ENCODE measurements around the gene CRABP1.
"Not testable (repeated sequence)": the region's sequence is repeated elsewhere in the genome, so short reads cannot be mapped to it uniquely, and the experiment has no call there.

Gene CRABP1

DNA sequence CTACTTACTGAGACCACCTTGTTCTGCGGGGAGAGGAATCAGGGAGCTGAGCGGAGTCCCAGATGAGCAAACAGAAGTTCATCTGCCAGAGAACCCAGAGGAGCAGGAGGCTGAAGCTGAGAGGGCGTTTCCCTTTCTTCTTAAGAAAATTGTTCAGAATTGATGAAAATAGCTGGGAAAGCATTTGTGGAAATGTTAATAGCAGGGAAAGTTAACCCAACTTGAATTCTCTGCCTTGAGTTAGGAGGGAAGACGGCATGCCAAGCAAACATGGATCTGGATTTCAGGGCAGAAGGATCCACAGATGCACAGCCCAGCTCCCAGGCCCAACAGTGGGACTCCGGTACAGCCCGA is 23.2 kb downstream of the CRABP1 start:
- DNase-seq: no peak
- in situ Hi-C loops (cut with HindIII; ENCODE audit: low pct_ligation_motif_present, low pct_unique_long_range_greater_than_20kb, low sequenced_read_pairs): no loop called here

DNA sequence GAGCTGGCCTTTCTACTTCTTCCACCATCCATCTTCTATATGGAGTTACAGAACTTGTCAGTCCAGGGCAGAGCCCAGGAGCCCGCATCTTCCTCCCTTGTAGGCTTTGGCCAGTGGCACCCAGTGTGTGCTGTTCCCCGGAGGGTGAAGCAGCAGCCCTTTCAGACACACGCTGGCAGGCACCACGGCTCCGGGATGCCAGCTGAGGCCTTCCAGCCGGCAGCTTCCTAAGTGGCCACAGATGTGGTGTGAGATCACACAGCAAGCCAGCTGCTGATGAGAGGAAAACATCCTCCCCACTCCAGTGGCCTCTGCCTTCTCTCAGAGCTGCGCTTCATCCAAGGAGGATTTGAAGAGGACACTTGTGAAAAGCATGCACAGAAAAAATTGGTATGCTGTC is 24.1 kb downstream of the CRABP1 start:
- no peak for DNase-seq
- in situ Hi-C loops (cut with HindIII; ENCODE audit: low pct_ligation_motif_present, low pct_unique_long_range_greater_than_20kb, low sequenced_read_pairs): no loop called here

DNA sequence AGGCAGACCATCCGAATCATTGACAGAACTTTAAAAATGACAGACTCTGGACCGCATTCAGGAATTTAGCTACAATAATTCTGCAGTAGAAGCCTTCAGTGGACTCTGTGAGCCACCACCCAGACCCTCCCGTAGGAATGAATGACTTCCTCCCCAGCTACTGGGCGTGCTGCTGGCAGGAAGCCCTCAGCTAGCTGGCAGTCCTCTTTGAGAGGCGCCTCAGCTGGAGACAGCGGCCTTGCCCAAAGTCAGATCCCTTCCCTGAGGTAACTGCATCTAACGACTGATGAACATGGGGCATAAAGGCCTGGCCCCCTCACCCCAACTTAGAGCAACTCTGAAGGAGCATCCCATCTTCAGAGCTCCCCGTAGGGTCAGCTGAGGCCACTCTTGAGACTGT is 25.8 kb downstream of the CRABP1 start:
- in situ Hi-C loops (cut with HindIII; ENCODE audit: low pct_ligation_motif_present, low pct_unique_long_range_greater_than_20kb, low sequenced_read_pairs): no loop called here
- no peak for DNase-seq

DNA sequence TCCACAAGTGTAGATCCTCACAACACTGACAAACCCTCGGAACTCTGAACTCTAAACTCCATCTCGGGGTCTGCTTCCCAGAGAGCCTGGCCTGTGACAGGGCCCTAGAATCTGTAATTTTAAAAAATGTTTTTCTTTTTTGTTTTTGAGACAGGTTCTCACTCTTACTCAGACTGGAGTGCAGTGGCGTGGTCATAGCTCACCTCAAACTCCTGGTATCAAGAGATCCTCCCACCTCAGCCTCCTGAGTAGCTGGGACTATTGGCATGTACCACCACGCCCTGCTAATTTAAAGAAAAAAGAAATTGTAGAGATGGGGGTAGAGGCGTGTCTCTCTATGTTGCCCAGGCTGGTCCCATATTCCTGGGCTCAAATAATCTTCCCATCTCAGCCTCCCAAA is 26.2 kb downstream of the CRABP1 start:
- no peak for DNase-seq
- in situ Hi-C loops (cut with HindIII; ENCODE audit: low pct_ligation_motif_present, low pct_unique_long_range_greater_than_20kb, low sequenced_read_pairs): no loop called here

DNA sequence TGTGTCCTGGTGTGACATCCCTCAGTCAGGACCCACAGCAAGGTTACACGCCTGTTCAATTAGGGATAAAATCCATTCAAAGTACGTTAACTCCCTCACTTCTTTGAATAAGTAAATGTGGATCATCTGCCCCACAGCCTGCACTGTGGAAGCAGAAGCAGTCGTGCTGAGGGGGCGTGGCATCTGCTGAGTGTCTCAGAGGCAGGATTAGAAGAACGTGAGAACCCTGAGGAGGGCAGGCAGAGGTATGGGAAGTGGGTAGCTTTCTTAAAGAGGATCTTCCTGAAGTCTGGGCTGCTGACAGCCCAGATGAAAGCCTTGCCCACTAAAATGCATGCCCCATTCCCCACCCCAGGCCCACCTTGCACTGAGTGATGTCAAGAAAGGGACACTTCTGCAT is 28.5 kb downstream of the CRABP1 start:
- in situ Hi-C loops (cut with HindIII; ENCODE audit: low pct_ligation_motif_present, low pct_unique_long_range_greater_than_20kb, low sequenced_read_pairs): no loop called here
- DNase-seq: no peak

DNA sequence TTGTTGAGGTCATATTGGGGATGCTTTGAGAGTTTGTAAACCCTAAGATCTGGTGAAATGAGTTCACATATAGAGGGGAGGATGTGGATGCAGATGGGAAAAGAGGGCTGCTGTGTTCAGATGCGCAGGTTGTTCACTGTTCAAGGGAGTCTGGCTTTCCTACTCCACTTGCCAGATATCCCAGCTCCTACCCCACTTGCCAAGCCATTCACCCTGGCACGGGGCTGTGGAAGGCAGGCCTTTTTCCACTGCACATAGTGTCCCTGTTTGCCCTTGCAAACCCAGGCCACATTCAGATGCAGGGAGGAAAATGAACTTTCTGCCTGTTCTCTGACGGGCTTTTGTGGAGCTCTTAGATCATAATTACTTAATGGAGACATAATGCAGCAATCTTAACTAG is 29.0 kb downstream of the CRABP1 start:
- no peak for DNase-seq
- in situ Hi-C loops (cut with HindIII; ENCODE audit: low pct_ligation_motif_present, low pct_unique_long_range_greater_than_20kb, low sequenced_read_pairs): no loop called here

DNA sequence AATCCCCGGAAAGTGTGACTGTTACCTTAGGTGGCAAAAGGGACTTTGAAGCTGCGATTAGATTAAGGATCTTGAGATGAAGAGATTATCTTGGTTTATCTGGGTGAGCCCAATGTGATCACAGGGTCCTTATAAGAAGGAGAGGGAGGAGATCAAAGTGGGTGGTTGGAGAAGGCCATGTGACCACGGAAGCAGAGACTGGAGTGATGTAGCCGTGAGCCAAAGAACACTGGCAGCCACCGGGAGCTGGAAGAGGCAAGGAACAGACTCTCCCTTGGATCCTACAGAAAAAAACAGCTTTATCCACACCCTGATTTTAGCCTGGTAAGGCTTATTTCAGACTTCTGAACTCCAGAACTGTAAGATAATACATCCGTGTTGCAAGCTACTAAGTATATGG is 29.9 kb downstream of the CRABP1 start:
- no peak for DNase-seq
- in situ Hi-C loops (cut with HindIII; ENCODE audit: low pct_ligation_motif_present, low pct_unique_long_range_greater_than_20kb, low sequenced_read_pairs): no loop called here

DNA sequence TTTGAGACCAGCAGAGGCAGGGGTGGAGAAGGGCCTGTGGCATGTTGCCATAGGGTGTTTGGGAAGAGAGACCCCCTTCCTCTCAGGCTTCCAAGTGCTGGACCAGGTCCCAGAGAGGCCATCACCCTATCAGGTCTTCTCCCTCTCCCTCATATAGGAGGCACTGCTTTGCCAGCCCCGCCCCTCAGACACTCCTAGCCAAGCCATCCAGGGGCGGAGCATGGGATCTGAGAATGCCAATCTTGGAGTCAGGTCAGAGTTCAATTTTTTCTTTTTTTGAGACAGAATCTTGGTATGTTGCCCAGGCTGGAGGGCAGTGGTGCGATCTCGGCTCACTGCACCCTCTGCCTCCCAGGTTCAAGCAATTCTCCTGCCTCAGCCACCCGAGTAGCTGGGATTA is 32.7 kb downstream of the CRABP1 start:
- DNase-seq: no peak
- in situ Hi-C loops (cut with HindIII; ENCODE audit: low pct_ligation_motif_present, low pct_unique_long_range_greater_than_20kb, low sequenced_read_pairs): no loop called here

DNA sequence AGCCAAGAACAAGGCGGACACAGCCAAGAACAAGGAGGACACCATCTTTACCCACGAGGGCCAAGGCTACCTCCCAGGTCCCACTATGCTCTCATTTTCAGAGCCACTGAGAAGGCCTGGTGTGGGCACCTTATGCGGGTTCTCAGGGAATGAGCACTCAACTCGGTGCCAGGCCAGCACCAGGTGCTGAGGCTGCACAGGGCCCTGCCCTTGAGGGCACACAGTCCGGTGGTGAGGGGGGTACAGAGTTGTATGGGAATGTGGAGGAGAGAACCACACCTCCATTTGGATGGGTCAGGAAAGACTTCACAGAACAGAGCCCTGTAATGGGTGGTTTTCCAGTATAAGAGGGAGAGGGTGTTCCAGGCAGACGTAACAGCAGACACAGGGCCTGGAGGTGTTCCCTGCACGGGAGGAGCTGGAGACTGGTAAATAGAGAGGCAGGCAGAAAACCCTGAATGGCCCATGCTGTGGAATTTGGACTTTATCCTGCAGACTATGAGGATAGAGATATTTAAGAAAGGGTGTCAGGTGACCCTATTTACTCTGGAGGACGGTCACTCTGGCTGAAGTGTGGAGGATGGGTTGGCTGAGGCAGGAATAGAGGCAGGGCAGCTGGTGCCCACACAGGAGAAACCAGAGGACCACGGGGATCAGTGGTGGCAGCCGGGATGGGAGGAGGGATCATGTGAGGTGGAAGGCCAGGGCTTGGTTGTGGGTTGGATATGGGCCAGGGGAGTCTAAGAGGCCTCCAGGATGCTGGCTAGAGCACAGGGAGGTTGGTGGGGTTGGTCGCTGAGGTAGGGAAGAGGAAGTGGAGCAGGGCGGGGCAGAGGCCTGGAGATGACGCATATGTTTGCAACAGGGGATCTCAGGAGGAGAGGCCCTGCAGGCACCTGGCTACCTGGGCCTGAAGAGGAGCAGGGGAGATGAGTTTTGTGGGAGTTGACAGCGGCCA is 34.6 kb downstream of the CRABP1 start:
- in situ Hi-C loops (cut with HindIII; ENCODE audit: low pct_ligation_motif_present, low pct_unique_long_range_greater_than_20kb, low sequenced_read_pairs): no loop called here
- no peak for DNase-seq

DNA sequence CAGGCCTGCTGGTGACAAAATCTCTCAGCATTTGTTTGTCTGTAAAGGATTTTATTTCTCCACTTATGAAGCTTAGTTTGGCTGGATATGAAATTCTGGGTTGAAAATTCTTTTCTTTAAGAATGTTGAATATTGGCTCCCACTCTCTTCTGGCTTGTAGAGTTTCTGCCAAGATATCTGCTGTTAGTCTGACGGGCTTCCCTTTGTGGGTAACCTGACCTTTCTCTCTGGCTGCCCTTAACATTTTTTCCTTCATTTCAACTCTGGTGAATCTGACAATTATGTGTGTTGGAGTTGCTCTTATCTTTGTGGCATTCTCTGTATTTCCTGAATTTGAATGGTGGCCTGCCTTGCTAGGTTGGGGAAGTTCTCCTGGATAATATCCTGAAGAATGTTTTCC is 40.0 kb downstream of the CRABP1 start:
- DNase-seq; in situ Hi-C loops (cut with HindIII; ENCODE audit: low pct_ligation_motif_present, low pct_unique_long_range_greater_than_20kb, low sequenced_read_pairs): not testable (repeated sequence)

DNA sequence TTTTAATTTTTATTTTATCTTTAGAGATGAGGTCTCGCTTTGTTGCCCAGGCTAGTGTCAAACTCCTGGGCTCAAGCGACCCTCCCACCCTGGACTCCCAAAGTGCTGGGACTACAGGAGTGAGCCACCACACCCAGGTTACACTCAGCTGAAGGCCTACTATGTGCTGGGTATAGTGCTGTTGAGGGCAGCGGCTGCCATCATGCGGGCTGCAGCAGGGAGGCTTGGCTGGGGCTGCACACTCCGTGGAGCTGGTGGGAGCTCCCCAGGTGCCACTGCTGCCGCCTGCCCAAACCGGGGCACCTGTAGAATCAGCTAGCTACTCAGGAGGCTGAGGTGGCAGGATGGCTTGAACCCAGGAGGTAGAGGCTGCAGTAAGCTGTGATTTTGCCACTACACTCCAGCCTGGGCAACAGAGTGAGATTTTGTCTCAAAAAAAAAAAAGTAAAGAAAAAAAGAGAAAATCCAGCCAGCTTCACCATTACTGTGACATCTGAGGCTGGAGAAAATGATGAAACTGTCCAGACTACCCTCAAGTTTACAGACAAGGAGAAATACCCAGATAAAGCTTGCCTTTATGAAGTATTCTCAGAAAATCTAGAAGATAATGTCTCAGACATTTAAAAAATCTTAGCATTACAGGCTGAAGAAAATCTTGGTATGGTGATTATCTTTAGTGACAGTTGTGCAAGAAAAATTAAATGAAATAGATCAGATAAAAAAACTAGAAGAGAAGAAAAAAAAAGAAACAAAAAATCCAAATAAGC is 42.1 kb downstream of the CRABP1 start:
- in situ Hi-C loops (cut with HindIII; ENCODE audit: low pct_ligation_motif_present, low pct_unique_long_range_greater_than_20kb, low sequenced_read_pairs): no loop called here

DNA sequence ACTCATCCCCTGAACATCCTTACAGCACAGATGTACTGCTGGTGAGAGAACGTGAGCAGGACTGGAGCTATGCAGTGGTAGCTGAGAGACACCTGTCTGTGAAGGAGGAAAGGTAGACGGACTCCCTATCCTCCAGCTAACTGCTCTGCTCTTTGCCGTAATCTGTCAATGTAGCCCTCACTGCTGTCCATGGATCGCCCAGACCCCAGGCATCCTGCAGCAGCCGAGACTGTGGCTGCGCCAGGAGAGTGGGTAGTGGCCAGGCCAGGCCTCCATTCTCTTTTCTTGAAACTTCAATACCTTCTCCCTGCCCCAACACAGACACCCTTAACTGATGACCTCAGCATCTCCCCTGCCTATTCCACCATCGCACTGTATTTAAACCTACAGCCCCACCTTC is 44.5 kb downstream of the CRABP1 start:
- in situ Hi-C loops (cut with HindIII; ENCODE audit: low pct_ligation_motif_present, low pct_unique_long_range_greater_than_20kb, low sequenced_read_pairs): no loop called here
- DNase-seq: no peak

More for the DNA sequence above, 42.1 kb downstream of the CRABP1 start:
- no peak for DNase-seq

DNA sequence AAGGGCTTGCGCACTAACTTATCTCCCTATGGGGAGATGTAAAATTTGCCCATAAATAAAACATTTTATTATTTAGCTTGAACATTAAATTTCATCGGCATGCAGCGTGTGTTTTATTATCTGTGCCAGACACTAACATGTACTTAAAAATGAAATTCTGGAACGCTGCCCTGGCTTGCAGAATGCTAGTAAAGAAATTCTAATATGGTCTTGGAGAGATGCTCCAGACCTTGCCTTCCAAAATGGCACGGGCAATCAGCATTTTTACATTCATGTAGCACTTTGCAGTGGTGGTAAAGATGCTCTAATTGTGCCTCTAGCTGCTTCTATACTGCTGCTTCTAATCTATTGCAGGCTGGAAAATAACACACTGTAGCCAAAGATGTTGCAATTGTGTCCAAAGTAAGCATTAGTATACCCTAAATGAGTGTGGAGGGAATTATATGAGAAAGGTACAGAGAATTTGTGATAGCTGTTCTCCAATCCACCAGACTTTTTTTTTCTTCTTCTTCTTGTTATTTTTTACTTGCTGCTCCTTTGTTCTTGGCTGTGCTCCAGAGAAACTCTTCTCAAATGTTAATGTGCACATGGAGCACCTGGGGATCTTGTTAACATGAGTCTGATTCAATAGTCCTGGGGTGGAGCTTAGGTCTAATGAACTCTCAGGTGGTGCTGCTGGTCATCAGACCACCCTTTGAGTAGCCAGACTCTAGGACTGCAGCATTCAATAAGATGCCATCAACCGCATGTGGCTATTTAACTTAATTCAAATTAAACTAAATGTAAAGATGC is 47.3 kb downstream of the CRABP1 start:
- in situ Hi-C loops (cut with HindIII; ENCODE audit: low pct_ligation_motif_present, low pct_unique_long_range_greater_than_20kb, low sequenced_read_pairs): no loop called here
- DNase-seq: no peak

DNA sequence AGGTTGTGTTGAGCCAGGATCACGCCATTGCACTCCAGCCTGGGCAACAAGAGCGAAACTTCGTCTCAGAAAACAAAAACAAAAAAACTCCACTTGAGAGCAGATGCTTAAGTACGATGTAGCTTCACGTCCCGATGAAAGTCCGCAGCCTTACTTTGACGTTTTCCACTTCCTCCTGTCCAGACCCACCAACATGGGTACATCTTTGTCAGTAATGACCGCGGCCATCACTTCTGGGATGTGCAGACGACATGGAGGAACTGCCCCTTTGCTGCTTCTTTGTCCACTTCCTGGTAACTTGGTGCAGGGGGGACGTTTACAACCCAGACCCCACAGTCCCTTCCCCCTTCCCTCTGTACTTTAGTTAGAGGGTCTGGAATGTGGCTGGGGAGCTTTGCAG is 48.7 kb downstream of the CRABP1 start:
- in situ Hi-C loops (cut with HindIII; ENCODE audit: low pct_ligation_motif_present, low pct_unique_long_range_greater_than_20kb, low sequenced_read_pairs): no loop called here
- DNase-seq: no peak

DNA sequence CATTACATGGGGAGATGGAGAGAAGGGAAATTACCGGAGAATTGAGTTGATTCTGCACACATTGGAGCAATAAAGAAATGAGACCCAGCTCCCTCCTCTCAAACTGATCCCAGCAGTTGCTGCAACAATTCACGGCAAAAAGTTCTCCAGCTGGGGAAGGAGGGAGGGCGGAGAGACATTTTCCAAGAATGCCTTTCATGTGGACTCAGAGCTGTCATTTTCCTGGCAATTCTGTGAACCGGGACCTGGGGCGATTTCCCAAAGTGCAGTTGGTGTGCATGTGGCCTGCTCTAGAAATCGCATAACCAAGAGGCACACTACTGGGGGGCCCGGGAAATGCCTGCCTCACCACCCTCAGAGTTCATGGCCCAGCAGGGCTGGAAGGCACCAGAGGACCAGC is 49.2 kb downstream of the CRABP1 start:
- DNase-seq: no peak
- in situ Hi-C loops (cut with HindIII; ENCODE audit: low pct_ligation_motif_present, low pct_unique_long_range_greater_than_20kb, low sequenced_read_pairs): no loop called here

DNA sequence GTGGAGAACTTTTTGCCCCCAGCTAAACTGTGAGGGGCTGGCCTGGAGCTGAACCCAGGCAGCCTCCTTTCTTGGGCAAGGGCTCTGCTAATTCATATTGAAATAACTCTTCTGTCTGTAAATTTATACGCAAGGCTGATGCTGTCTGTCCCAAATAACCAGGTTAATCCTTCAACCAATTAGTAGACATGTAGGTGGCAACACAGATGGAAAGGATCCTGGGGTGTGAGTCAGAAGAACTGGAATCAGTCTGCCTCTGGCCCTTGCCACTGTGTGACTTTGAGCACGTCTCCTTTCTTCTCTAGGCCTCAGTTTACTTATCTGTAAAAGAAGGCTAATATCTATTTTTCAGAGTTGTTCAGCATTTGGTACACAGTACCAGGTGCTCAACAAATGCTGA is 49.6 kb downstream of the CRABP1 start:
- DNase-seq: no peak
- in situ Hi-C loops (cut with HindIII; ENCODE audit: low pct_ligation_motif_present, low pct_unique_long_range_greater_than_20kb, low sequenced_read_pairs): no loop called here

DNA sequence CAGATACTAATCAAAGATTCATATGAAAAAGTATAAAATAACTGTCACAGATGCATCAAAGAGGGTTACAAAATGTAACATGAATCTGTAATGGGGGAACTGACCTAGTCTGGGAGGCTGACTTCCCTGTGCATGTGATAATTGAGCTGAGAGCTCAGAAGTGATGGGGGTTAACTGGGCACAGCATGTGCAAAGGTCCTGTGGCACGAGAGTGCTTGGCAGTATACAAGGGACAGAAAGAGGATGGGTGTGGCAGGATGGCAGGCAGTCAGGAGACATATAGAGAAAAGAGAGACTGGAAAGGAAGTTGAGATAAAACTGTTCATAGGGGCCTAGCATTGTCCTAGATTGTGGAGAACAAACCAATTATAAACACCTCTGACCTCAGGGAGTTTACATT is 50.1 kb downstream of the CRABP1 start:
- in situ Hi-C loops (cut with HindIII; ENCODE audit: low pct_ligation_motif_present, low pct_unique_long_range_greater_than_20kb, low sequenced_read_pairs): no loop called here
- no peak for DNase-seq

DNA sequence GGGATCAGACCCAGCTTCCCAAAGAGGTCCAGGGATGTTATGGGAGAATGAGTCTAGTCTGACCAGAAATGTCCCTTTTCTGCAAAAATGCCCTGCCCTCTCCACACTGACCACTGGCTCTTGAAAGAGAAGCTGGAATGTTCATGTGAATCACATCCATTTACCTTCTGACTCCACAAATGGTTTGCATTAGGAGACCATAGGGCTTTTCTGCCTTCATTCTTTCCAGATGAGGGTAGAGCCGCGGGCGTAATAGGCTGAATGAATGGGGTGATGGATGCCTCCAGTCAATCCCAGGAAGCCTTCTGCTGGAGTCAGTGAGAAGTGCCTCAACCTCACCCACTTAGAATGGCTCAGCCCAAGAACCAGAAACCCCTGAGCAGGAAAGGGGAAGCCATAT is 50.7 kb downstream of the CRABP1 start:
- no peak for DNase-seq

DNA sequence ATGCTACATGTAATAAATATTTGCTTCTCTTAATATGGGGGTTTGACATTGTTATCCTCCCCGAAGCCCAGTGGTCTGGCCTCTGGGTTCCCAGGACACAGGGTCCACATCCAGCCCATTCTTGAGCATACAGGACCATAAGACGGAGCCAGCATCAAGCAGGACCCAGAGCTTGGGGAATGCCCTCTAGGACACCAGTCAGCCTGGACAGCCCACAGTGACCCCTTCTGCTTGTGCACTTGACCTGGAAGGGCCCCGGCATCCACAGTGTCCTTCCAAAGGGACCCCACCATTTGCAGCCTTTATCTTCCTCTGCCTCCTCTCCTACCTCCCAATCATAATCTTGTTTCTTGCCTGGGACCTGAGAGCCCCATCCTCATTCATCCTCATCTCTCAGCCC is 51.6 kb downstream of the CRABP1 start:
- DNase-seq: no peak
- in situ Hi-C loops (cut with HindIII; ENCODE audit: low pct_ligation_motif_present, low pct_unique_long_range_greater_than_20kb, low sequenced_read_pairs): no loop called here

More for the DNA sequence above, 50.7 kb downstream of the CRABP1 start:
- in situ Hi-C loops (cut with HindIII; ENCODE audit: low pct_ligation_motif_present, low pct_unique_long_range_greater_than_20kb, low sequenced_read_pairs): no loop called here
